Uterus (tissue), 2 donors: ENCODE data around the gene TADA1.

Source experiments
- CTCF ChIP-seq, 4 experiments: fragments of 200-600 bp in 2 of 4; fragments of 450-650 bp in 2 of 4; sonication (generic) in 2 of 4; IDR thresholded peaks; one replicate each; pipeline ENCODE4 v1.5.1; 2016 to 2019; ENCODE audit warnings: antibody characterized with exemption in 4 of 4, mild to moderate bottlenecking in 2 of 4, moderate library complexity in 1 of 4
- POLR2A ChIP-seq, 2 donors: fragments of 450-650 bp; IDR thresholded peaks; one replicate each; pipeline ENCODE4 v1.6.1; 2016; ENCODE audit warnings: antibody characterized with exemption in 2 of 2, mild to moderate bottlenecking in 1 of 2, moderate library complexity in 1 of 2

GRCh38 chr1:166902279-166902678, 26.2 kb upstream of the TADA1 start:
- TF ChIP-seq POLR2A (IDR thresholded peaks at IDR 0.05) (no peak), CTCF (IDR thresholded peaks at IDR 0.05) (no peak)
